Activated CD4-positive, CD25-positive, alpha-beta regulatory T cell treated with anti-CD3 and anti-CD28 coated beads, Interleukin-2, amount 50 U/mL, for 16 hours (primary cell): ENCODE data around the gene RAB8B.

Experiments used
- DNase-seq: peaks from one replicate; pipeline ENCODE4 v3.0.0-alpha.2; 2020; ENCODE audit warnings: low read depth, low spot score

The RAB8B gene

DNA sequence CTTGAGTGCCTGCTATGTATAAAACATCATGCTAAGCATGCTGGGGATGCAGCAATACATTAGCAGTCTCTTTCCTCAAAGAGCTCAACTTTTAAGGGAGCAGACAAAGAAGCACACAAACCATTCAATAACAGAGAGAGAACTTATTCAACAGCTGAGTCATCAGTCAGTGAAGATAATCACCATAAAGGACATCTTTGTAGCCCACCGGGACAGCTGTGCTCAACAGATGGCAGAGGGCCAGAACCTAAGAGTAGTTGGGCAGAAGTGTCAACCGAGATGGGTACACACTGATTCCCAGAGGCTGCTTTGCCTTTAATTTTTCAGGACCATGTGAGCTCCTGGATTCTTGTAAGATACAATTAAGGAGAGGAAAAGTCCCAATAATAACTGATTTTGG is 4.2 kb upstream of the RAB8B start:
- DNase-seq, result no peak

DNA sequence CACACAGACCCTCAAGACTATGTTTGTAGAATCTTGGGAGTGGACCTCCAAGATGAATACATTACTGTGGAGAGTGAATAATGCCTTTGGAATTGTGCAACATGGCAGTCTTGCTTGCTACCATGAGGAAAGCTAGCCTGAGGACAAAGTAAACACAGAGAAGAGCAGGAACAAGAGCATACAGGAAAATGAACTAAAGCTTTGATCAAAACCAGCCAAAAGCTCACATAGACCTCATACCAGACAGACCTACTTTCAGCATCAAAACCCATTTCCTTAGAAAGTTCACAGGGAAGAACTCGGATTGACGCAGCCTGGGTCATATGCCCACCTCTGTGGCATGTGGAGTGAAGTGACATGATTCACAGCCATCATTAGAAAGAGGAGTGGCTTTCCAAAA is 3.3 kb upstream of the RAB8B start:
- DNase-seq, result no peak

DNA sequence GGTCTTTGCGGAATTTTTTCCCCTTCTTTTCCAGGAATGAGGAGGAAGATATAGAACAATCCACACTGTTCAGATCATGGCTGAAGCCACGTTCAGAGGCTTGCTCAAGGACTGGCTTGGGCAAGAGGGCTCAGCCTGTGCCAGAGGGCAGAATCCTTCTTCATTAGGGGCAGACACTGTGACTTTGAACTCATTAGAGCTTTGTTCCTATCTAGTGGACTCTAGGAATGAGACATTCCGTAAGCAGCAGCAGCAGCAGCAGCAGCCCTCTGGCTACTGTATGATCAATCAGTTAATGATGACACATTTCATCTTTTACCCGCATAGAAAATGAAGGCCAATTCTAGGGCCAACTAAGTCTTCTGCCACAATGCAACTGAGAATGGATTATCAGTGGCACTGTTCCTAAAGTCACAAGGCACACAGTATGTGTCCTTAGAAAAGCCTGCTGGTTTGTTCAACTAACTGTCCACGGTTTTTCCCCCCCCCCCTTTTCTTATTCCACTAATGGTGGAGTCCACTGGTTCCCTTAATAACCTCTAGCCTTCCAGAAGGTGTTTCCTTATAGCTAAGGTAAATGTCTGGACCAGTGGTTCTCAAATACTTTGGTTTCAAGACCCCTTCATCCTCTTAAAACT is 1.7 kb upstream of the RAB8B start:
- DNase-seq, result no peak

DNA sequence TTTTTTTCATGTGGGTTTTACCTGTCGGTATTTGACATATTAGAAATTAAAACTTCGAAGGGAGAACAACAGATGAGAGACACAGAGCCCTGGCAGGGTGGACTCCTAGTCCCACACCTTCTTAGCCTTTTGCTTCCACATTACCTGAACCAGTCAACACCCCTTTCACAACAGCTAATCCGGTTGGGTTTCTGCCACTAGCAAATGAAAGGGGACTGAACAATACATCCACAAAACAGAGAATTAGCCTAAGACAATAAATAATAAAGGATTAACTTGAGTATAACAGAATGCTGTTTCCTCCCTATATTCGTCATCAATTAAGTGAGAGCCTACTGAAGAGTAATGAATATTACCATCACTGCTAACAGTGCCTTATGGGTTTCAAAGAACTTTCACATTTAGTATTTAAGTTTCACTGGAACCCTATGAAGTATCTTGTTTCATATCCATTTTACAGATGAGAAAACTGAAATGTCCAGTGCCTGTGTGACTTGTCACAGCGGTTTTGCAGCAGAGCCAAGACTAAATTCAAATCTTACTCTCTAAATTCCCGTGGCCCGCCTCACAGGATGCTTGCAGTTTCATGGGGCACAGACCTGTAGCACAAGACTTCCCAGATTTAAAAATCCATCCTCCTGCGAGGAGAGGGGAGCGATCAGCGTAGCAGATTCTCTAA is 1.0 kb upstream of the RAB8B start:
- no peak for DNase-seq

DNA sequence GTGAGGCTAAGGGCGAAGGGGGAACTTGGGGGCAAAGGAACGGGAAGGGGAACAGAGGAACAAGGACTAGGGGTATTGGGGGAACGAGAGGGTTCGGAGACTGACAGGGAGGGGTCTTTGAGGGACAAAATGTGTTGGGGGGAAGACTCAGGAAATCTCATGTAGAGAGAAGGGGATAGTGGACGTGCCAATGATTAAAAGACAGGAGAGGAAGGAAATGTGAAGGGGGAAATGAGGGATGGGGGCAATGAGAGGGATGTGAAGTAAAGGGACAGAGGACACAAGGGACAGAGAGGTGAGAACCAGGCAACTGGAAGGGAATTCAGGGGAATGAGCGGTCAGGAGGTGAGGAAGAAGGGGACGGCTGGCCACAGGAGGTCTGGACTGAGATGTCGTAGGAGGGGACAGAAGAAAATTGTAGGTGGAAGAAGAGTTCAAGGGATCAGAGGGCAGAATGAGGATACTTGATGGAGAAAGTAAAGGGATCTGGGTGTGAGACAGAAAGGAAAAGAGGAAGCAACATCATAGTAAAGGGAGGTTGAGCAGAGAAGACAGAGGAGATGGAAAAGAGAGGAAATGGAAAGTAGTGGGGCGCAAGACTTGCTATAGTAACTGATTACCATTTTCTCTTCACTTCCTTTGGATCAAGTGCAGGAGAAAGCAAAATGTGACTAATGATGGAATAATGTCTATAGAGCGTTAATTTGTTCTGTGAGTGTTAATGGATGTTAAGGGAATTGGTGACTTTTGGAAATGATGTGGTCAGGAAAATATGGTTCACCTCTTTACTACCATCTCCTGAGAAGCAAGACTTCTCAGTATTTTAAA is 749 bp downstream of the RAB8B start:
- DNase-seq, result no peak

DNA sequence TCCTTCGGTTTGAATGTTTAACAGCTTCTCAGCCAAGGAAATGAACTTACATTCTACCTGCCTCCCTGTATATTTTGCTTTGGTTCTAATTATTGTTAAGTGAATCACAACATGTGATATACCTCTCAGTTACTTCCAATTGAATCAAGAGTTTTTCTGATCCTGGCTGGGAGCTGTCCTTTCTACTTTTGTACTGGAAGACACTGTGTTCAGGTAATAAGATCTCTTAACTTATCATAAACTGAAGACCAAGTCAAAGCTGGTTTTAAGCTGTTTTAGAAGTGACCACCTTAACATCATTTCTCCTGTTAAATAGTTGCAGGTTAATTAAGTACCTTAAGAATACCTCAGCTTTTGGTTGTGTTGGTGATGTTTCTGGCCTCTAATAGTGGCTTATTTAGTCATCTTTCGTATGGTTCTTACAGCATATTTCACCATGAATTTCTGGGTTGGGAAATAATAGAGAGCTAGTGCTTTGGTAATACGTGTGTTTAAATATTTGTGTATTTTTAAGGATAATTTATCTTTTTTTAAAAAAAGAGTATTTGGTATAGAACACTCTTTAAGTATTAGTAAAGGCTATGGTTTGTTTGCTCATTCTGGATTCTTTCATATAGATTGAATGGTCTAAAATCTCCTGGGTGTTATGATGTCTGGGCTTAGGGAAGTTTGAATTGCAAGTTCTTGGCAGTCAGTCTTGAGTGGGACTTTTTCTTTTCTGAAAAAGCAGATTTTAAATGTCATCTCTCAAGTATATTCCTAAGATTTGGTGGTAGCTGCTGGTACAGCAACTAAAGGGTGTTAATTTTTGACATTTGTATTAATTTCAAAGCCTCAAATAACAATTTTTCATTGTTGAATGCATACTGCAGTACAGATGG is 1.6 kb downstream of the RAB8B start:
- DNase-seq, result no peak

DNA sequence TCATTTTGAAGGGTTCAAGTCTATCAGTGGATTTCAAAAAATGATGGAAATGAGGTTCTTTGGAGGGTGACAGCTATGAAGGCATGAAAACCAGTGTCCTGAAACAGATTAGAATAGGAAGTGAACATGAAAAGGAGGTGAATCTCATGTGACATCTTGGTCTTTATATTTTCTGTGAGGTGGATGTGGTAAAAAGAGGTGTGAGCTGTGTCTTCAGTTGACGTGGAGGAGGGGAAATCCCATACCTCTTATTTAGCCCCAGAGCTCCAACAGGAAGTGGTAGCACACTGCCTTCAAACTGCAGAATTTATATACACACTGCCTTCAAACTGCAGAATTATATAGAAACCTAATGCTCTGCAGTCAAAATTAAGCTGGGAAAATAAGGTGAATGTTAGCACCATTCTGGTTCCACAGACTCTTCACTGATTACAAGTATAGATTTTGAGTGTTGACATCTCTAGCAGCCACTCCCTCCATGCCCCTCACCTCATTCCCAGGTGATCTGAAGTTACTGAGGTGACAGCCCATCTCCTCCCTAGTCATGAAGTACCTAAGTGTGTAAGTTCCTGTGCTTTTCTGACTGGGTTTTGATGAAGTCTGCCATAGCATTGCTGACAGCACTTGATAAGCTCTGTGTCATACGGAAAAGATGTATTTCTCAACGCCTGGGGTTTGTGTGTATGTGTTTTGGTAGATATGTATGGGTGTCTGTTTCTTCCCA is 2.7 kb downstream of the RAB8B start:
- DNase-seq, result peak; percentile 30

DNA sequence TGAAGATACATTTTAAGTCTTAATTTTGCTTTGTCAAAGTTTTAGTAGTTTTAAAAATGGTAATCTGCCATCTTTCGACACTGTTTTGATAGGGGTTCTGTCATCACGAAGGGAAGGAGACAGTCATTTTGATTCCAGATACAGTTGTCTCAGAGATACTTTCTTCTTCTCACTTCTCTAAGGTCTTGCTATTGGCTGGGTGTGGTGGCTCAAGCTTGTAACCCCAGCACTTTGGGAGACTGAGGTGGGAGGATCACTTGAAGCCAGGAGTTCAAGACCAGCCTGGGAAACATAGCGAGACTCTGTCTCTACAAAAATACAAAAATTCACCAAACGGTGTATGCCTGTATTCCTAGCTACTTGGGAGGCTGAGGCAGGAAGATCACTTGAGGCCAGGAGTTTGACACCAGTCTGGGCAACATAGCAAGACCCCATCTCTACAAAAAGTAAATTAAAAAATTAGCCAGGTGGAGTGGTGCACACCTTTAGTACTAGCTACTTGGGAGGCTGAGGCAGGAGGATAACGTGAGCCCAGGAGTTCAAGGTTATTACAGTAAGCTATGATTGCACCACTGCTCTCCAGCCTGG is 3.3 kb downstream of the RAB8B start:
- no peak for DNase-seq

DNA sequence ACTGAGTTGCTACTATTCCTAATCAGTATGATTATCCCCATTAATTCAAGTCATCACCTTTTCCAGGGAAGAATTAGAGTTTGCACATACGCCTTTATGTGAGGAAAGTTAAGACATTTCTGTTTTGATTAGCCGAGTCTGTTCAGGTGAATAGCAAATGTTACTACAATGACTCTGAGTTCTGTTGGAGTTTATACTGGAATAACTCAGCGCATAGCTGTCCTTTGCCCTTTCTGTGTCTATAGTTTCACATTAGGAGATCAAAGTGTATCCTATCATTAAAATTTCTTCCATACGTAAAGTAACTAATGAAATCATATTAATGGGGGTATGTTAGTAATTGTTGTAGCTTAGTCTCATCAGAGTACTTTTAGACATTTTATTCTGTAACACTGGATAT is 4.9 kb downstream of the RAB8B start:
- no peak for DNase-seq

DNA sequence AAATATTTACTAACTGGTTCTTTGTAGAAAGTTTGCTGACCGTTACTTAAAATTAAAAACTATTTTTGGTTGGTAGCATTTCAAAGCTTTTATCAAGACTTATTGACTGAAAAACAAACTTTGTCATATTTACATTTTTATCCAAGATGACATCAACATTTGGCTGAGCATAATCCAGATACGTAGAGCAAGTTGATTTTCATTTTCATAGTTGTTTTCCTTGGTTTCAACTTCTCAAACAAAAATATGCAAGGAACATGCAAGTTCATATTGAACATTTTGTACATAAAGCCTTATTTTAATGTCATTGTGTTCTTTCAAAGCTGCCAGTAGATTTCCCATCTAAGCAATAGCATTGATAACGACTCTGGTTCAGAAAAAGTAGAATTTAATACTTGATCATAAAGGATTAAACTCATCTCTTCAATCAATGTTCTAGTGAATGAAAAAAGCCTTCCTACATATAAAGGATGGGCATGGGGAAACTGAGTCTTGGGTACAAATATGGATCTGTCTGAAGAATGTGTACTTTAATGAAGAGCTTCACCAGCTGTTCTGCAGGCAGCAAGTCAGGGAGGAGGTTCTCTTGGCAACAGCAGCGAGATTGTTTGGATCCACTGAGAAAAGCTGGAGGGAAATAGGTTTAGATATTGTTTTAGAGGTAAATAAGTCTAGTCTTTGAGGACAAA is 5.6 kb downstream of the RAB8B start:
- DNase-seq, result no peak

DNA sequence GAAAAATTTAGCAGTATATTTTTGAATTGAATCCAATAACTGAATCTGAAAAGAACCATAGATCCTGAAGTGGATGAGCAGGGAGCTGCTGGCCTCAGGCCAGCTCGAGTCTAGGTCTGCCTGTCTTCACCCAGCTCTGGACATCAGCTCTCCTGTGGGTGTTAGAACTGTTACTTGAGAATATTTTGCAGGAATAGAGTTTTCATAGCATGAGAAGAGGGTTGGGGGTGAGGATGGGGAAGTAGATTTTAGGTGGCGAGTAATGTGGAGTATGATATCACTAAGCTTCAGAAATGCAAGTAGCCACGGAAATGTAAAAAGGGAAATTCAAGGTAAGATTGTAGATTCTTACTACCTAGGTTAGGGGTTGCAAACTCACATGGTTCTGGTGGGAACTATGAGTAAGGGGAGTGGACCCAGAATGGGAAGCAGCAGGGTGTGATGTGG is 6.2 kb downstream of the RAB8B start:
- DNase-seq, result no peak

DNA sequence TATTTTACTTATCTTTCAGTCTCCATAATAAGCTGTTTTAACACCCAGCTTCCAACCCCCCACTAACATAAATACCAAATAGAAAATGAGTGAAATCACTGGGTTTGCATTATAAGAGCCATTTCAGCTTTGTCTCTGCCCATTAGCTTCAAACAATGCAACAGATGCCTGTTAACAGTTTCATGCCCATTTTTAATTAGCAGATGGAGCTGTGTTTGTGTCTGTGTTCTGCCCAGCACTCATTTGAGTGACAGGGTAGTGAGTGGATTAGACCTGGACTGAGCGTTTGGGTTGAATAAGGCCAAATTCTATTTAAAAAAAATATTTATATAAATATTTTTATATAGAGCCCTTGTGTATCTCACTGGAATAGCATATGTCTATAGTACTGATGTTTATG is 7.4 kb downstream of the RAB8B start:
- DNase-seq, result no peak

DNA sequence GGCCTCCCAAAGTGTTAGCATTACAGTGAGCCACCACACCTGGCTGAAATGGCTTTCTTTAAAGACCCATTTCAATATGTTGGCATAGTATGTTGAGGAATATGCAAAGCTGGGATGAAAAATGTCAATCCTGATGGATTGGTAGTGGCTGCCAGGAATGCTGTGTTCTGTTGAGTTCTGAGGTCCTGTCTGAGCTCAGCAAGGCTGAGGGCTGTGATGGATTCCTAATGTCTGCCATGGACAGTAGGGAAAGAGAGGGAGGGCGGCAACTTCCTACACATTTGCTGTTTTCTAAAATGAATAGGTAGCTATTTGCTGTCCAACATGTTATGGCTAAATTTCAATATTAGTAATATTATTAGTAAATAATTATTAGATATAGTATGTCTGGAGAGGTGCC is 8.2 kb downstream of the RAB8B start:
- DNase-seq, result no peak

DNA sequence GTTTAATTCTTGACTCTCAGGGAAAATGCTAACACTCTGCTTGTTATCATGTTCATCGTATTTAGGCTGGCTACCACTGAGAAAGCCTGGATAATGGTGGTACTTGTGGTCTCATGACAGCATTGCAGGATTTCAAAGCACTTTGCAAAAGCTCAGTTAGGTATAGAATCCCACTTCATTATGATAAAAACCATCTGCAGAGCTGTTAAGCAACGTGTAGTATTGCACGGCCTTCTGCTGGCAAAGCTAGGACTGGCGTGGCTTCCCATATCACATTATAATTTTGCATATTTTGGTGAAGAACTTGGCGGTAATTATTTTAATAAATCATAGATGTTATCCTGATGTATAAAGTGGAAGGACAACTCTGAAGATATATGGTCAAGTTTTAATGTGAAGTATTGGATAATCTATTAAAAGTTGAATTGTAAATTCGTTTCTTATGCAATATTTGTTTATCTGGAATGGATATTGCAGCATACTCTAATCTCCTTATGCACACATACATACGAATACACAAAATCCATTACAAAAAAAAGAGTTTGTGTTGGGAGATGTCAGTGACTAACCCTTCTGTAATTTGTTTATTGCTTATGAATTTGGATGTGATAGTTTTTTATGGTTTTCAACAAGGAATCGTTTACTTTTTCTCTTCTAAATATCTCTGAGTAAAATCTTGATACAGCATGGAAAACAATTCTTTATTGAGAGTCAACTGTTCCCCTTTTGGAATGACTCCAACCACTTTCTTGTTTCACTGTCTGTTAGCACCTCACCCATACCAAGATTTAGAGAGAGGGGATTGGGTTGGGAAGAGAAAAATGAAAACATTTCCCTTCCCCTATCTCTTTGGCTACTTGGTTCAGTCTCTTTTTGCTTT is 9.2 kb downstream of the RAB8B start:
- DNase-seq, result no peak

DNA sequence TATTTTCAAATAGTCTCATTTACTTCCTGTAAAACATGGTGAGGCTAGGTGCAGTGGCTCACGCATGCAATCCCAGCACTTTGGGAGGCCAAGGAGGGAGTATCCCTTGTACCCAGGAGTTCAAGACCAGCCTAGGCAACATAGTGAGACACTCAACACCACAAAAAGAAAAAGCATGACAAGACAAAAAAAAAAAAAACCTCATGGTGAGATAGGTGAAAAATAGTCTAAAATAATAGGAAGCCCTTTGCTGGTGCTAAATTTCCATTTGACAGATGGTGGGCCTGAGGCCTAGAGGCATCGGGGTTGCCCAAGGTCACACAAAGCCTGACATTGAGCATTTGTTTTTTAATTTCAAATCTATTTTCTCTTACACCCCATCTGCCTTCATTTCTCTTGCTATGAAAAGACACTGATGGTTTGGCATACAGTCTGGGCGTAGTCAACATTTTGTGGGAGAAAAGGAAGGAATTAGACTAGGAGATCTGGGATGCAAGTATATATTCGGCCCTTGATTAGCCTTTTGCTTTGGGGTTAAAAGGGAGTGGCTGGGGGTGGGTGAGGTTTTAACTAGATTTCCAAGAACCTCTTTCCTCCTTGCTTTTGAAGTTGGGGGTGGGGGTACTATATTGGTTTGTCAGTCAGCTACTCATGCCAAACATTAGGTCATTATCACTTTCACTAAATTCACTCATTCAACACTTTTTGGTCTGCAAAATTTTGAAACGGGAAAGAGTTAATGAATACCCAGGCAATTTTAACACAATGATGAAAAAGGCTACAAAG is 11.3 kb downstream of the RAB8B start:
- DNase-seq, result no peak

DNA sequence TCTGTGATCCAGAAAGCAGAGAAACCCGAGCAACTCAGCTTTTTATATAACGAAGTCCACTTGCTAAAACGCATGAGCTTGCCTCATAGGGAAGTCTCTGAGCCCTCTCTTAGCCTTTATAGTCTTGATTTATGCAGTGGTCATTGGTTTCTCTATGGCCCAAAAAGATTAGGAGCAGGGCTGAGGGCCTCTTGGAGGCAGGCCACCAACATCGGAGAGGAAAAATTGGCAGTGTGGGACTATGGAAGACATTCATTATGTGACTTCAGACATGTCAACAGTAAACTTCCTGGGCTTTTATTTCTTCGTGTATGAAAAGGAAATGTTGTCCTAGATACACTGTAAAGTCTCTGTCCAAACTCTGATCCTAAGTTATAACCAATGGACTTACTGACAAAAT is 13.5 kb downstream of the RAB8B start:
- DNase-seq, result no peak

DNA sequence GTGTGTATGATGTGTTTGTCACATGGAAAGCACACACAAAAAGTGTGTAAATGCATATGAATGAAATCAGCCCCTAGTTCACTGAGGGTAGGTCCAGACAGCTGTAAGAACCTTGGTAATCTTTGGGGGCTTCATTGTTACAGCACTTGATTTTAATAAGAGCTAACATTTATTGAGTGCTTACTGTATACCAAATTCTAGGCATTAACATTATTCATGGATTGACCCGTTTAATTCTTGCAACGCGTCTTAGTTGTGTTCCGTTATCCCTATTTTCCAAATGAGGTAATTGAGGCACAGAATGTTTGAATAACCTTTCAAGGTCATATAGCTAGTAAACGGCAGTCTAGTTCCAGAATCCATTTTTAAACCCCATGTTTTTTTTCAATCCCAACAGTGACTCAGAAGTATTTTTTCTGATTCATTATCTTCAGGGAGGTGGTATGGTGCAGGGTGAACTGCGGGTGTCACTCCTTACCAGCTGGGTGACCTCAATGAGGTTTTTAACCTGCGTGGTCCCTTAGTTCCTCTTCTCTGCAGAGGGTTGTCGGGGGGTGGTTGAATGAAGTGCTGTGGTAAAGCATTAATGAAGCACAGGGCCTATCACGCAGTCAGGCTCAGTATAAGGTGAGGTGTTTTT is 14.2 kb downstream of the RAB8B start:
- DNase-seq, result no peak

DNA sequence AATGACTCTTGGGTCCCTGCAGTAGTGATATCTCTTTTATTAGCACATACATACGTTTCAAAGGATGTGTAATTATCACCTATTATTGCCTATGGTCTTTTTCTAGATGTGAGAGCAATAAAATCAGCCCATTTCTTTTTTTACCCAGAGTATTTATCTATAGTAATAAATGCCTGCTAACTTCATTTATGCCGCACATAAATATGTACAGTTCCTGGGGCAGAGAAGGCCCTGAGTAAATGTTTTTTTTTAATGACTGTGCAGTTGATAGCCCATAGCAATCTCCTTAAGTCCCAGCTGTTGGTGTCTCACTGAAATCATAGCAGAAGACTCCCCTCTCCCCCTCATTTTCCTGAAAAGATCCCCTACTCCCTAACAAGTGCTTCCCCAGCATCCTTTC is 16.7 kb downstream of the RAB8B start:
- no peak for DNase-seq
